ENCODE data around the gene MAEL.
A peak's percentile ranks its signal among the peaks of the same experiment; 100 is the strongest.

MAEL gene

GRCh38 chr1:167056529-167057231 is 67.6 kb downstream of the MAEL start:
- no peak for DNase-seq (ENCODE audit: low spot score)

GRCh38 chr1:167057241-167057688 is 68.2 kb downstream of the MAEL start:
- DNase-seq (ENCODE audit: low spot score): peak; percentile 22

DNA sequence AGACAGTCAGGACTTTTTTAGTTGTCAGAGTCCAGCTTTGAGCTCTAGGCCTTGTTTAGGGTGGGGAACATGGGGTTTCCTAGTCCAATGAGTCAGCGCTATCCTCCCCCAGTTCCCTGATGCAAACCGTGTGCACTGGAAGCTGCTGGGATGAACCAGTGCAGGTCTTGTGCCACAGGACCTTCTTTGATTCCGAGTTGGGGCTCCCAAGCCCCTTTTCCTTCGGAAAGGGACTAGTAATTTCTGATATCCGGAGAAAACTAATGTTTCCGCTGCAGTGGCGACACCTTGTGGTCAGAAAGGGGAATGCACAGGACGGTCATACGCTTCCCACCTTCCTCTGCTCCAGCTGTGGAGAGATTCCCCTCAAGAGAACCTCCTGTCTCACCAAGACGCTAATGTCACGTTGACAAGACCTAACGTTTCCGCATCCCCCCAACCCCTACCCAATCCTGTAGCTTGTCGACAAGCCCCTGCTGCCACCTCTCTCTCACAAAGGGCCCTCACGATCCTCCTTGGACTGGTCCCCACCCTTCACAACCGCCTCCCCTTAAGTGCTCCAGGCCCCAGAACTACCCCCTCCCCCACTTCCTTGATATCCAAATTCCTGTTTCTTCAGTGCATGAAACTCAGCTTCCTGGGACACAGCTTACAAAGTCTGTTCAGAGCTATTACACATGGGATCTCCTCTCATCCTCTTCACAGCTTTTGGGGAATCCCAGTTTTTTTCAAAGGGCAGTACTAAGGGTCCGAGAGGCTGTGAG is 70.1 kb downstream of the MAEL start:
- peak; percentile 85 for DNase-seq (ENCODE audit: low spot score)

DNA sequence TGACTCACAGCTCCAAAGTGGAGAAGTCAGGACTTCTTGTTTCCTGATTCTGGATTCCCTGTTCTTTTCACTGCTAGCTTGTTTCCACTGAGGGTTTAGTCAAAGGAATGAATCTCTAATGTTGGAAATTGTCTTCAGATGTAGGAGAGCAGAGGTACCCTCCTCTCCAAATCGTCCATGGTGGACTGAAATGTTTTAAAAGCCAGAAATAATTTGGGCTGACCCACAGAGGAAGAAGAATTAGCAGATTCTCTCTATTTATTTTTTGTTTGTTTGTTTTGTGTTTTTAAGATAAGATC is 70.7 kb downstream of the MAEL start:
- DNase-seq (ENCODE audit: low spot score): no peak

DNA sequence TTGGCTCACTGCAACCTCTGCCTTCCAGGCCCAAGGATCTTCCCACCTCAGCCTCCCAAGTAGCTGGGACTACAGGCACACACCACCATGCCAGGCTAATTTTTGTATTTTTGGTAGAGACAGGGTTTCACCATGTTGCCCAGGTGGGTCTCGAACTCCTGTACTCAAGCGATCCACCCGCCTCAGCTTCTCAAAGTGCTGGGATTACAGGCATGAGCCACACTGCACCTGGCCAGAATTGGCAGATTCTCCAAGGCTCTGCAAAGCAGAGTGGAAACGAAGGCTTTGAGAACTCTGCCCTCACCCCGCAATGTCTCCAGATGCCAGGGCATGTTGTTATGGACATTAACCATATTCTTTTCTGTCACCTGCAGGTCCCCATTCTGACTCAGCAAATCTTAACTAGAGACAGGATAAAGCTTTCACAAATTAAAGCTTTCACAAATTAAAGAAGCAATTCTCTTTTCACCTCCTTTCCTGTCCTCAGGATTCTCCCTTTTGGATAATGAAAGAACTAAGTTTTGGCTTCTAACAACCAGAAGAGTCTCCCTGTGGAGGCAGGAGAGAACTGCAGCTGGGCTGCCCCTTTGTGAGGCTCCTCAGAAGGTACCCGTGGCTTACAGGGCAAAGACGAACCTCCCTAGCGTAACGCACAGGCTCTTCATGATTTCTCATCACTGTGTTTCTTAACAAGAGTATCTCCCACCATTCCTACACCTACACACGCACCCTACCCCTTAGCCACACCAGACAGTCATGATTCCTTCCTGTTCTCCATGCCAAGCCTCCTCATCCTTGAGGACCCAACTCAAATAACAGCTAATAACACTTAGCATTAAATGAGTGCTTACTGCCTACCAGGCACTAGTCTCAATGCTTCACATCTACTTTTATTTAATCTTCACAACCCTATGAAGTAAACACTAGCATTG is 71.3 kb downstream of the MAEL start:
- no peak for DNase-seq (ENCODE audit: low spot score)

DNA sequence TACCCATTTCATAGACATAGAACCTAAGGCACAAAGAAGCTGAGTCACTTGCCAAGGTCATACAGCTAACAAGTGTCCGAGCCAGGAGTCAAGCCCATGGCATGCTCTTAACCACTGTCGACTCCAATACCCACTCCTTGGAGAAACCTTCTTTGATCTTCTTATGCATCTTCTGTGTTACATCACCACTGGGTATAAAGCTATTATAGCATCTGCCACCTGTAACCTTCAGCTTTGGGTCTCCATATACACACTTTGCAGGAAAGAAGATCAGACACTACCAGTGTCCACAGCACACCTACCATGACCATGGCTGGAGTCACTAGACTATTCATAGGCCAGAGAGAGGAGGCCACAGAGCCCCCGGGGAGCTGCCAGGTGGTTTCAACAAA is 72.0 kb downstream of the MAEL start:
- DNase-seq (ENCODE audit: low spot score): no peak

GRCh38 chr1:167064621-167065020 is 75.5 kb downstream of the MAEL start:
- DNase-seq (ENCODE audit: low spot score): no peak

DNA sequence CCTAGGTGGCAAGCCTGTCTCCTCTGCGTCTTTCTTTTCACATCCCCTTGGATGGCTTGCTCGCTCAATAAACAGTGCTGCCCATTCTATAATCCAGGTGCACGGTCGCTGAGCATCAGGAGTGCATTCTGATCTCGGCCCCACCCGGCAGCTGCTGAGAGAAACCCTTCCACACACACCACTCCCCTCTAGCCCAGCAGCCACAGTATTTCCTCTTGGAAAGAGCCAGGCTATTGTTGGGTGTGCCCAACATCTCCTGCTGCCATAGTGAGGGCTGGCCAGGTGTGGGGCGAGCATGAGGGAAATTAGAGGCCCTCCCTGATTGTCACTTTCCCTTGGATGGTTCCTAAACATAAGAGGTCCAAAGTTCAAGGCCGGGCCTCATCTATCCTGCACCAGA is 76.4 kb downstream of the MAEL start:
- DNase-seq (ENCODE audit: low spot score): no peak

DNA sequence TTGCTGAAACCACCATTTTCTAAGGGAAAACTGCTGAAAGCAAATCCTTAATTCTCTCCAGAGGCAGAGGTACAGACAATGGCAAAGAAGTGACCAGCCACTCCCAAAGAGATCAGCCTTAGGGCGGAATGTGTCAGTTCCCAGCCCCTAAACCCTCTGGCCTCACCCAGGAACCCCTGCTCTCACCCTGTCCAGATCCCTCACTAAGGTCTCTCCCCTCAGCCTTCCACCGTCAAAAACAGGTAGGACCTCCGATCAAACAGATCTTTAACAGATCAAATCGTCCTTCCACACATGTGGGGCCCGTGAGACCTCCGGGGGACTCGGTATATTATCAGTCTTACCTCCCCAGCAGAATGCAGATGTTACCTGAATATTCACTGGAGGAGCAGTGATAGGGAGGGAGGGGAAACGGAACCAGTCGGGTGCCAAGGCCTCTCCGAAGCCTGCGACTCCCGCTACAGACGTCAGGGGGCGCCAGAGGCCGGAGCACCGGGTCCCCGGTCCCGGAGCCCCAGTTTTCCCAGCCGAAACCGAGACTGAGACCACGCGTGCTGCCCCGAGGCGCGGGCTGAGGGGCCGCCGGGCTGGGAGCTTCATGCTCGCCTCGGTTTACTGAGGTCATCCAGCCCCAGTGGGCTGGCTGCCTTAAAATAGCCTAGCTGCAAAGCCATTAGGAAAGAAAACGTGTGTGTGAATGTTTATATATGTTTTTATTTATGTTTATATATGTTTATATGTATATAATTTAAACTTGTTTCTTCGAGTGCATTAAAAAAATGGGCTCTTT is 77.4 kb downstream of the MAEL start:
- peak; percentile 74 for DNase-seq (ENCODE audit: low spot score)

DNA sequence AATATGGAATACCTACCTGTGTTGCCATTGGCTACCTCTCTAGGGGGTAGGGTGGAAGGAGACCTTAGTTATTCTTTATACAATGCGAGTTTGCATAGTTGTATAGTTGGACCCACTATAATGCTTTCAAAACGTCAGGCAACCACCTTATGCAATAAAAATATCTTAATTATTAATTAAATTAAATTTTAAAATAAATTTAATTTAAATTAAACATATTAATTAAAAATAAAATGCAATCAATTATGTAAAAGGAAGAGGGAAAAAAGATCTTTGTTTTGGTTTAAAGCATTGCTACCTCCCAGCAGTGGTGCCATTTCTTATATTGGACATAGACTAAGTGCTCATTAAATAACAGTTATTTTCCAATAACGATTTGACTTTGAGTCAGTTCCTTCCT is 78.8 kb downstream of the MAEL start:
- no peak for DNase-seq (ENCODE audit: low spot score)

DNA sequence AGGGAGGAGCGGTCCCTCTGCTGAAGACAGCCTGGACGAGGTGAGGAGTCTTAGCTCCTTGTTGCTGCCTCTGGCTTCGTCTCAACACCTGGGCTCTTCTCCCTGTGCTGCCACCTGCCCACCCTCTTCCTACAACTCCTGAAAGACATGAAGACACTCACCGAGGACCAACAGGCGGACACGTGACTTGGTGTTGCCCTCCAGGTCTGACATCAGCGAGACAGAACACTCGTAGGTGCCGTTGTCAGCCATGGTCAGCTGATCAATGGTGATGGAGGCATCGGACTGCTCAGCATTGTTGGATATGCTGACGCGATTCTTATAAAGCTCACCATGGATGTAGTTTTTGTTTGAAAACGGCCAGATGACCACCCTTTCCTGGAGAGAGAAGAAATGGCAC is 79.7 kb downstream of the MAEL start:
- DNase-seq (ENCODE audit: low spot score): no peak

DNA sequence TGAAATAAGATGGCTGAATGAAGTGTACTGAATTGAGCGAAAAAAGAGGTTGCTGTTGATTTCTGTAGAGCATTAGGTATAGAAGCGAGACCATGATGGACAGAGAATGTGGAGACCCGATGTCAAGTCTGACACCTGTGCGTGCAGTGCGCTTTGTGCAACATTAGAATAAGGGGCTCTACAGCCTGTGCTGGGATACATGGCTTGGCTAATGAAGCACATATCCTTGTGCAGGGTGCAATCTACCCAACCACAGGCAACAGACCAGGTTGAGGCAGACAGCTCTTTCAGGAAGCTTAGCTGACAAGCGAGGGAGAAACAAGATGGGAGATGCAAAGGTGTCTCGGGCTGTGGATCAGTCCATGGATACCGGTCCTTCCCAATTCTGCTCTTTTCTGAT is 82.2 kb downstream of the MAEL start:
- no peak for DNase-seq (ENCODE audit: low spot score)

All from COLO829 (cell line).